IPS DF 6.9 (cell line): ENCODE results near the gene RNF208.

Experiments used
- DNase-seq: peaks from one replicate; pipeline ENCODE4 v3.0.0-alpha.2; 2013; ENCODE audit warnings: low read depth, low spot score
- H3K27ac ChIP-seq: one replicate; pipeline ENCODE4 v1.5.1; 2013; ENCODE audit warnings: low read length, control low read depth
- H3K27me3 ChIP-seq: 2 replicates; pipeline ENCODE4 v1.6.1; 2013; ENCODE audit warnings: mild to moderate bottlenecking, low read length; ENCODE audit not compliant: control insufficient read depth, insufficient read depth
- H3K36me3 ChIP-seq: 2 replicates; pipeline ENCODE4 v1.6.1; 2013; ENCODE audit warnings: low read length; ENCODE audit not compliant: control insufficient read depth, insufficient read depth
- H3K4me1 ChIP-seq: 2 replicates; pipeline ENCODE4 v1.6.1; 2013; ENCODE audit warnings: low read length; ENCODE audit not compliant: control insufficient read depth, insufficient read depth
- H3K4me3 ChIP-seq: 2 replicates; pipeline ENCODE4 v1.5.1; 2013; ENCODE audit warnings: mild to moderate bottlenecking, low read length
- H3K9me3 ChIP-seq: 2 replicates; pipeline ENCODE4 v1.6.1; 2013; ENCODE audit warnings: low read length, inconsistent platforms; ENCODE audit not compliant: control insufficient read depth, insufficient read depth
- WGBS: extraction: QIAGEN DNeasy Blood & Tissue Kit; methylation state at CpG from one replicate; pipeline ENCODE4 v1.1.7; 2013; ENCODE audit warnings: mixed read lengths, missing lambda C conversion rate; ENCODE audit not compliant: insufficient read length, insufficient coverage; 5-methylcytosine and 5-hydroxymethylcytosine counted together

Gene RNF208

GRCh38 chr9:137230705-137231371 lies 8.8 kb upstream of the RNF208 start, which contains the start of gene SLC34A3:
Gene SLC34A3 (plus strand): TSS chr9:137230901. CDS start chr9:137231703, 802 bp downstream.
- no peaks in the 10 kb centered on the region for H3K9me3 ChIP-seq
- no CpG with 5 or more reads among the region's 14 CpGs for WGBS
- peaks cover 2% of the 10 kb centered on the region; the same call in 1 of the 2 replicates for H3K4me1 ChIP-seq
- no peaks in the 10 kb centered on the region for H3K36me3 ChIP-seq
- no peaks in the 10 kb centered on the region for H3K27me3 ChIP-seq
- no peak within 1 kb of the TSS for H3K4me3 ChIP-seq
- no peak within 1 kb of the TSS for H3K27ac ChIP-seq
- DNase-seq: no peak

- no peaks in the 10 kb centered on the region for H3K36me3 ChIP-seq
- no peaks in the 10 kb centered on the region for H3K9me3 ChIP-seq
- H3K27me3 ChIP-seq: no peaks in the 10 kb centered on the region
- peaks cover 2% of the 10 kb centered on the region; the same call in 1 of the 2 replicates for H3K4me1 ChIP-seq
- no peak for DNase-seq
- H3K27ac ChIP-seq: no peak overlapping the region
- WGBS: no CpG with 5 or more reads among the region's 31 CpGs
- no peak overlapping the region for H3K4me3 ChIP-seq
These were observed 8.1 kb upstream of the RNF208 start for GRCh38 chr9:137229903-137230704.

GRCh38 chr9:137228968-137229896 lies 7.2 kb upstream of the RNF208 start:
- Histone ChIP-seq H3K4me3 (no peak overlapping the region), H3K4me1 (peaks cover 2% of the 10 kb centered on the region; the same call in 1 of the 2 replicates), H3K9me3 (no peaks in the 10 kb centered on the region), H3K27me3 (no peaks in the 10 kb centered on the region), H3K36me3 (no peaks in the 10 kb centered on the region), H3K27ac (no peak overlapping the region)
- no peak for DNase-seq
- no CpG with 5 or more reads among the region's 27 CpGs for WGBS

- H3K27ac ChIP-seq: no peak overlapping the region
- no CpG with 5 or more reads among the region's 29 CpGs for WGBS
- H3K4me3 ChIP-seq: no peak overlapping the region
- H3K4me1 ChIP-seq: peaks cover 2% of the 10 kb centered on the region; the same call in 1 of the 2 replicates
- DNase-seq: no peak
- no peaks in the 10 kb centered on the region for H3K9me3 ChIP-seq
- H3K36me3 ChIP-seq: no peaks in the 10 kb centered on the region
- no peaks in the 10 kb centered on the region for H3K27me3 ChIP-seq
These were observed 6.5 kb upstream of the RNF208 start for GRCh38 chr9:137228506-137228967.

- peaks cover 2% of the 10 kb centered on the region for H3K4me1 ChIP-seq
- no peaks in the 10 kb centered on the region for H3K36me3 ChIP-seq
- WGBS: no CpG with 5 or more reads among the region's 18 CpGs
- H3K27me3 ChIP-seq: no peaks in the 10 kb centered on the region
- DNase-seq: no peak
- H3K9me3 ChIP-seq: no peaks in the 10 kb centered on the region
- no peak overlapping the region for H3K4me3 ChIP-seq
- H3K27ac ChIP-seq: no peak overlapping the region
These were observed 5.9 kb upstream of the RNF208 start for GRCh38 chr9:137227853-137228505.

- no peaks in the 10 kb centered on the region; the same call in 1 of the 2 replicates for H3K27me3 ChIP-seq
- no peaks in the 10 kb centered on the region for H3K9me3 ChIP-seq
- DNase-seq: no peak
- WGBS: no CpG with 5 or more reads among the region's 25 CpGs
- no peak within 1 kb of the TSS for H3K4me3 ChIP-seq
- no peaks in the 10 kb centered on the region for H3K36me3 ChIP-seq
- peaks cover 6% of the 10 kb centered on the region for H3K4me1 ChIP-seq
- no peak within 1 kb of the TSS for H3K27ac ChIP-seq
These were observed 5.2 kb upstream of the RNF208 start, which contains the start of gene RNF224 for GRCh38 chr9:137227054-137227852. Gene RNF224 (plus strand): TSS chr9:137227502. CDS start chr9:137228336, 834 bp downstream.

- peaks cover 6% of the 10 kb centered on the region for H3K4me1 ChIP-seq
- WGBS: no CpG with 5 or more reads among the region's 18 CpGs
- no peak overlapping the region for H3K27ac ChIP-seq
- H3K27me3 ChIP-seq: no peaks in the 10 kb centered on the region; the same call in 1 of the 2 replicates
- no peak overlapping the region for H3K4me3 ChIP-seq
- H3K9me3 ChIP-seq: no peaks in the 10 kb centered on the region
- no peaks in the 10 kb centered on the region for H3K36me3 ChIP-seq
- DNase-seq: no peak
These were observed 4.5 kb upstream of the RNF208 start for GRCh38 chr9:137226338-137227053.

GRCh38 chr9:137225699-137226331 lies 3.8 kb upstream of the RNF208 start:
- H3K4me1 ChIP-seq: peaks cover 6% of the 10 kb centered on the region
- no peak overlapping the region for H3K4me3 ChIP-seq
- no peak overlapping the region for H3K27ac ChIP-seq
- DNase-seq: no peak
- no CpG with 5 or more reads among the region's 21 CpGs for WGBS
- no peaks in the 10 kb centered on the region for H3K9me3 ChIP-seq
- no peaks in the 10 kb centered on the region for H3K36me3 ChIP-seq
- no peaks in the 10 kb centered on the region; the same call in 1 of the 2 replicates for H3K27me3 ChIP-seq
